ENCODE measurements around the gene SREBF2. TPM values are rescaled to one million over a fixed set of nuclear protein-coding genes. Genes with fewer than 3 reads are reported as not detected.
A peak's percentile ranks its signal among the peaks of the same experiment; 100 is the strongest.
"Not testable (repeated sequence)": the region's sequence is repeated elsewhere in the genome, so short reads cannot be mapped to it uniquely, and the experiment has no call there.

SREBF2 gene
- total RNA-seq, 1 donor from 2014 or later = 20.9 TPM

DNA sequence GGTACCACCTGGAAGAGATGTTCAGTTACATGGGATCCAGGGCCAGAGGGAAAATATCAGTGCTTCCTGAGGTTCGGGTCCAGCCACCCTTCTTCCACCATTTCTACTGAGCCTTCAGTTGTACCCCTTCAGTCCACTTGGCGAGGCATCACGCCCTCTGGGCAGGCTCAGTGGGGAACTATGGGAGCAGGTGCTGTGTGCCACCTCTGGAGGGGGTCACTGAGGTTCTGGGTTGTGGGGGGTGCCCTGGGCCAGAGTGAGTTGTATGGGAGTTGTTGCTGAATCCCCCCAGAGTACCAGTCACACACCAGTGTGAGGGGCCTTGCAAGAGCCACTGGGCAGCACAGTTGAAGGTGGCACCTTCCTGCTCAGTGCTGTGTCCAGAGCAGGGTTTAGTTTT is 2.7 kb upstream of the SREBF2 start:
- peaks cover 0 to 3% (median 2%) of the 10 kb centered on the region in 3 donors for H3K36me3 ChIP-seq (ENCODE audit: control insufficient read depth in 3 of 3, insufficient read depth in 3 of 3, low read length in 3 of 3)
- no peaks in the 10 kb centered on the region for H3K27me3 ChIP-seq (ENCODE audit: control insufficient read depth in 3 of 3, insufficient read depth in 3 of 3, low read length in 3 of 3)
- no peak overlapping the region for H3K4me3 ChIP-seq (ENCODE audit: low read length in 3 of 3)
- no peak overlapping the region for H3K27ac ChIP-seq (ENCODE audit: low read depth, low read length)
- no peaks in the 10 kb centered on the region for H3K9me3 ChIP-seq (ENCODE audit: control insufficient read depth in 3 of 3, low read length in 3 of 3)
- H3K9ac ChIP-seq (ENCODE audit: low read depth in 1 of 3, low read length in 3 of 3) = no peak overlapping the region
- H3K4me1 ChIP-seq (ENCODE audit: control insufficient read depth in 3 of 3, insufficient read depth in 3 of 3, low read length in 3 of 3) = peaks cover 27 to 53% (median 42%) of the 10 kb centered on the region in 3 donors

DNA sequence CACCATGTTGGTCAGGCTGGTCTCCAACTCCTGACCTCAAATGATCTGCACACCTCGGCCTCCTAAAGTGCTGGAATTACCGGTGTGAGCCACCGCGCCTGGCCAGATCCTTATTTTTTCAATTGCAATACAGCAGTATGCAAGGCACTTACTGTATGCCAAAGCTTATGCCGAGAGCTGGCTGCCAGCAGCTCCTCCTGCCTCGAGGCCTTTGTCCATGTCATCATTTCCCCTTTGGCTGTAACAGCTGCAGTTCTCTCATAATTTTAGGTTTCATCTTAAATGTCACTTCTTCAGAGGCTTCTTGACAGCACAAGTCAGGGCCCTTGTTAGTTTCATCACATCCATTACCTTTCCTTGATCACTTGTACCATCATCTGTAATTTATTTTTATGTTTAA is 1.5 kb upstream of the SREBF2 start:
- Histone ChIP-seq H3K9ac (ENCODE audit: low read depth in 1 of 3, low read length in 3 of 3) (no peak overlapping the region), H3K27ac (ENCODE audit: low read depth, low read length) (no peak overlapping the region), H3K9me3 (ENCODE audit: control insufficient read depth in 3 of 3, low read length in 3 of 3) (no peaks in the 10 kb centered on the region), H3K4me1 (ENCODE audit: control insufficient read depth in 3 of 3, insufficient read depth in 3 of 3, low read length in 3 of 3) (peaks cover 21 to 41% (median 30%) of the 10 kb centered on the region in 3 donors), H3K36me3 (ENCODE audit: control insufficient read depth in 3 of 3, insufficient read depth in 3 of 3, low read length in 3 of 3) (peaks cover 0 to 8% (median 7%) of the 10 kb centered on the region in 3 donors), H3K27me3 (ENCODE audit: control insufficient read depth in 3 of 3, insufficient read depth in 3 of 3, low read length in 3 of 3) (no peaks in the 10 kb centered on the region), H3K4me3 (ENCODE audit: low read length in 3 of 3) (no peak overlapping the region)

GRCh38 chr22:41831828-41832552 is 915 bp upstream of the SREBF2 start:
- H3K27ac ChIP-seq (ENCODE audit: low read depth, low read length) = peak overlapping the region; percentile 88
- H3K4me1 ChIP-seq (ENCODE audit: control insufficient read depth in 3 of 3, insufficient read depth in 3 of 3, low read length in 3 of 3) = peaks cover 15 to 35% (median 24%) of the 10 kb centered on the region in 3 donors
- no peaks in the 10 kb centered on the region for H3K27me3 ChIP-seq (ENCODE audit: control insufficient read depth in 3 of 3, insufficient read depth in 3 of 3, low read length in 3 of 3)
- no peaks in the 10 kb centered on the region for H3K9me3 ChIP-seq (ENCODE audit: control insufficient read depth in 3 of 3, low read length in 3 of 3)
- H3K4me3 ChIP-seq (ENCODE audit: low read length in 3 of 3) = peak overlapping the region; percentile 75 to 89 (median 84)
- H3K36me3 ChIP-seq (ENCODE audit: control insufficient read depth in 3 of 3, insufficient read depth in 3 of 3, low read length in 3 of 3) = peaks cover 0 to 13% (median 10%) of the 10 kb centered on the region in 3 donors
- peak overlapping the region; percentile 82 to 89 (median 88) for H3K9ac ChIP-seq (ENCODE audit: low read depth in 1 of 3, low read length in 3 of 3)

GRCh38 chr22:41833369-41834004 is 582 bp downstream of the SREBF2 start:
- Histone ChIP-seq H3K27me3 (ENCODE audit: control insufficient read depth in 3 of 3, insufficient read depth in 3 of 3, low read length in 3 of 3) (no peaks in the 10 kb centered on the region), H3K4me1 (ENCODE audit: control insufficient read depth in 3 of 3, insufficient read depth in 3 of 3, low read length in 3 of 3) (peaks cover 4 to 20% (median 13%) of the 10 kb centered on the region in 3 donors), H3K4me3 (ENCODE audit: low read length in 3 of 3) (peak overlapping the region; percentile 69 to 89 (median 84)), H3K9ac (ENCODE audit: low read depth in 1 of 3, low read length in 3 of 3) (peak overlapping the region; percentile 74 to 86 (median 86)), H3K27ac (ENCODE audit: low read depth, low read length) (peak overlapping the region; percentile 88), H3K36me3 (ENCODE audit: control insufficient read depth in 3 of 3, insufficient read depth in 3 of 3, low read length in 3 of 3) (peaks cover 0 to 13% (median 10%) of the 10 kb centered on the region in 3 donors), H3K9me3 (ENCODE audit: control insufficient read depth in 3 of 3, low read length in 3 of 3) (no peaks in the 10 kb centered on the region)

GRCh38 chr22:41834005-41834944 is 1.4 kb downstream of the SREBF2 start:
- Histone ChIP-seq H3K9me3 (ENCODE audit: control insufficient read depth in 3 of 3, low read length in 3 of 3) (no peaks in the 10 kb centered on the region), H3K27me3 (ENCODE audit: control insufficient read depth in 3 of 3, insufficient read depth in 3 of 3, low read length in 3 of 3) (no peaks in the 10 kb centered on the region), H3K36me3 (ENCODE audit: control insufficient read depth in 3 of 3, insufficient read depth in 3 of 3, low read length in 3 of 3) (peaks cover 0 to 13% (median 10%) of the 10 kb centered on the region in 3 donors), H3K9ac (ENCODE audit: low read depth in 1 of 3, low read length in 3 of 3) (peak overlapping the region; percentile 23 to 86 (median 86)), H3K4me1 (ENCODE audit: control insufficient read depth in 3 of 3, insufficient read depth in 3 of 3, low read length in 3 of 3) (peaks cover 4 to 16% (median 13%) of the 10 kb centered on the region in 3 donors), H3K27ac (ENCODE audit: low read depth, low read length) (peak overlapping the region; percentile 88), H3K4me3 (ENCODE audit: low read length in 3 of 3) (peak overlapping the region; percentile 69 to 89 (median 84))

GRCh38 chr22:41835462-41835861 is 2.6 kb downstream of the SREBF2 start:
- not testable (repeated sequence) for H3K27ac ChIP-seq (ENCODE audit: low read depth, low read length); H3K4me3 ChIP-seq (ENCODE audit: low read length in 3 of 3); H3K9ac ChIP-seq (ENCODE audit: low read depth in 1 of 3, low read length in 3 of 3); H3K9me3 ChIP-seq (ENCODE audit: control insufficient read depth in 3 of 3, low read length in 3 of 3); H3K27me3 ChIP-seq (ENCODE audit: control insufficient read depth in 3 of 3, insufficient read depth in 3 of 3, low read length in 3 of 3)
- peaks cover 4 to 16% (median 13%) of the 10 kb centered on the region in 3 donors for H3K4me1 ChIP-seq (ENCODE audit: control insufficient read depth in 3 of 3, insufficient read depth in 3 of 3, low read length in 3 of 3)
- peaks cover 0 to 13% (median 10%) of the 10 kb centered on the region in 3 donors for H3K36me3 ChIP-seq (ENCODE audit: control insufficient read depth in 3 of 3, insufficient read depth in 3 of 3, low read length in 3 of 3)

GRCh38 chr22:41836551-41836950 is 3.6 kb downstream of the SREBF2 start:
- Histone ChIP-seq H3K27ac (ENCODE audit: low read depth, low read length) (no peak overlapping the region), H3K4me1 (ENCODE audit: control insufficient read depth in 3 of 3, insufficient read depth in 3 of 3, low read length in 3 of 3) (peaks cover 12 to 18% (median 13%) of the 10 kb centered on the region in 3 donors)

DNA sequence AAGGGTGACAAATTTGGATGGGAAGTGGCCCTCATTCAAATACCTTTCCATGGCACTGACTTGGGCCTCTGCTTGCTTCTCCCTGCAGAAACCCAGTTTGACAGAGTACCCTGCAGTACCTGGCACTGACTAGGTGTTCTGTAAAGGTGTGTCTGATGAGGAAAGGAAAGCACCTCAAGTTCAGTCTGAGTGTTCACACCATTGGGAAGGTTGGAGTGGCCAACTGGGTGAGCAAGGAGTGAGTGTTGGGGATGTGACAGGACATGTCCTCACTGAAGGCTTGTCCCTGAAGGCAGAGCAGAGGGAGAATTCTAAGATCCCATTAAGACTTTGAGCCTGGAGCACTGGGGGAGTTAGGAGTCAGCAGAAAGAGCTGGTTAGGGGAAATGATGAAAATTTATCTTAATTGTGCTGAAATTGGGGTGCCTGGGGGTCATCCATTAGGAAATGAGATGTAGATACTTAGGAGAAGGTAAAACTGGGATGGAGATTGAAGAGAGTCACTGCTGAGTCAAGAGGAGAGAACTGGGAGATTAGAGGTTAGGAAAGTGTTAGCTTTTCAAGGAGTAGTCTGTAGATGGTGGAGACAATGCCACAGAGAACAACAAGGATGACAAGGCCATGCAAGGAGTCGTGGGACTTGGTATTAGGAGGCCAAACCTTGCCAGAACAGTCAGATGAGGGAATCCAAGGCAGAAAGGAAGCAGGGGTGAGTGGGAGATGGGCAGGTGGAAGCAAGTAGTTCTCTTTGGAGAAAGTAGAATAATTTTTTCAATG is 6.1 kb downstream of the SREBF2 start:
- Histone ChIP-seq H3K27me3 (ENCODE audit: control insufficient read depth in 3 of 3, insufficient read depth in 3 of 3, low read length in 3 of 3) (no peaks in the 10 kb centered on the region), H3K4me3 (ENCODE audit: low read length in 3 of 3) (no peak overlapping the region), H3K4me1 (ENCODE audit: control insufficient read depth in 3 of 3, insufficient read depth in 3 of 3, low read length in 3 of 3) (peaks cover 10 to 18% (median 14%) of the 10 kb centered on the region in 3 donors), H3K36me3 (ENCODE audit: control insufficient read depth in 3 of 3, insufficient read depth in 3 of 3, low read length in 3 of 3) (peaks cover 0 to 20% (median 17%) of the 10 kb centered on the region in 3 donors), H3K9me3 (ENCODE audit: control insufficient read depth in 3 of 3, low read length in 3 of 3) (no peaks in the 10 kb centered on the region), H3K27ac (ENCODE audit: low read depth, low read length) (no peak overlapping the region), H3K9ac (ENCODE audit: low read depth in 1 of 3, low read length in 3 of 3) (no peak overlapping the region)

More at GRCh38 chr22:41836551-41836950, 3.6 kb downstream of the SREBF2 start:
- no peak overlapping the region for H3K4me3 ChIP-seq (ENCODE audit: low read length in 3 of 3)
- H3K27me3 ChIP-seq (ENCODE audit: control insufficient read depth in 3 of 3, insufficient read depth in 3 of 3, low read length in 3 of 3) = no peaks in the 10 kb centered on the region
- H3K9me3 ChIP-seq (ENCODE audit: control insufficient read depth in 3 of 3, low read length in 3 of 3) = no peaks in the 10 kb centered on the region
- H3K36me3 ChIP-seq (ENCODE audit: control insufficient read depth in 3 of 3, insufficient read depth in 3 of 3, low read length in 3 of 3) = peaks cover 0 to 15% (median 13%) of the 10 kb centered on the region in 3 donors
- no peak overlapping the region for H3K9ac ChIP-seq (ENCODE audit: low read depth in 1 of 3, low read length in 3 of 3)

DNA sequence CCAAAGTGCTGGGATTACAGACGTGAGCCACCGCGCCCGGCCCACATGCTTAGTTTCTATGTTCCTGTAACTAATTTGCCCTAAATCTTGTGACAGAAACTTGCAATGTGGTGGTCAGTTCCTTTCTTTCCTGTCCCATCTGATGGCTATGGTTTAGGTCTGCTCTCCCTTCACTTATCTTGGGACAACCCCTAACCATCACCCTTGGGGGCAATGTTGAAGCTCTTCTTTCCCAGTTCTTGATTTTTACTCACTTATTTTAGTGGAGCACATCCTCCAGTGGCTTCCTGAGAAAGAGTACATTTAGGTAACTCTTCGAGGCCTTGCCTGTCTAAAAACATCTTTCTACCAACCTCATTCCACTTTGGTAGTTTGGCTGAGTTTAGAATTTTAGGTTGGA is 7.3 kb downstream of the SREBF2 start:
- Histone ChIP-seq H3K9me3 (ENCODE audit: control insufficient read depth in 3 of 3, low read length in 3 of 3) (no peaks in the 10 kb centered on the region), H3K27me3 (ENCODE audit: control insufficient read depth in 3 of 3, insufficient read depth in 3 of 3, low read length in 3 of 3) (no peaks in the 10 kb centered on the region), H3K27ac (ENCODE audit: low read depth, low read length) (no peak overlapping the region), H3K36me3 (ENCODE audit: control insufficient read depth in 3 of 3, insufficient read depth in 3 of 3, low read length in 3 of 3) (peaks cover 0 to 20% (median 17%) of the 10 kb centered on the region in 3 donors), H3K9ac (ENCODE audit: low read depth in 1 of 3, low read length in 3 of 3) (no peak overlapping the region), H3K4me3 (ENCODE audit: low read length in 3 of 3) (no peak overlapping the region), H3K4me1 (ENCODE audit: control insufficient read depth in 3 of 3, insufficient read depth in 3 of 3, low read length in 3 of 3) (peaks cover 9 to 21% (median 19%) of the 10 kb centered on the region in 3 donors)

Data from skeletal muscle tissue (tissue), 4 donors.